ENCODE measurements around the gene ROCK2. TPM values are rescaled to one million over a fixed set of nuclear protein-coding genes. Genes with fewer than 3 reads are reported as not detected.

Gene ROCK2
- total and polyA plus RNA-seq, 10 donors = 4.0 to 89.6 (median 65.8) TPM

DNA sequence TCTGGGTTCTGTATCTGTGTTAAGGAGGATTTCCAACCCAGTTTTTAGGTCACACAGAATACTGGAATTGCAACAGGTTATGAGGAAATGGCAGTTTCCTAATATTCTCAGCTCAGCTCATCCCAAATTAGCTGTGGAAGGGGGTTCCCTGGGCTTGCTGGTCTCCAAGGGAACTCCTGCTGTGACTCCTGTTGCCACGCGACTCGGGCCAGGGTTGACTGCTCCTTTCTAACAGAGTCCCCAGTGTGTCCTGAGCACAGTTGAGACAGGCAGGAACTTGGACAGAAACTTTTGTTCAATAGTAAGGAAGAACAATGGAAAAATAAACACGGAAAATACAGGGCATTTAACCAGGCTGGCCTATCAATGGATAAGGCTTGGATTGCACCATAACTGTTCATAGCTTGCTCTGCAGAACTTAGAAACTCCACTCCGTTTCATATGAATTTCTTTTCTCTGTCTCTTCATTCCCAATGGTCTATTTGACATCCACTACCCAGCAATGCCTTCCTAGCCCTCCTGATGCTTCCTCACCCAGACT is 3.8 kb upstream of the ROCK2 start:
- H3K4me1 ChIP-seq = peaks cover 0 to 18% (median 10%) of the 10 kb centered on the region in 6 donors
- no peak for DNase-seq
- H3K9me3 ChIP-seq = no peaks in the 10 kb centered on the region
- no peak overlapping the region for H3K27ac ChIP-seq
- no peak overlapping the region for H3K4me3 ChIP-seq
- no peaks in the 10 kb centered on the region for H3K27me3 ChIP-seq (replicated peaks in 1 of 7)
- WGBS, 5 donors = 72 to 91% (median 77%) methylated on average over 5 of the region's 5 CpGs
- no peaks in the 10 kb centered on the region for H3K36me3 ChIP-seq
- intact Hi-C loops (cut with DNase I; ENCODE audit: low total_unique reads) = no loop called here
- no peak for TF ChIP-seq CTCF (IDR thresholded peaks at IDR 0.05 in 8 of 11, conservative IDR thresholded peaks at IDR 0.05 in 3 of 11)
- no peak for TF ChIP-seq POLR2A (IDR thresholded peaks at IDR 0.05)
- no peak for TF ChIP-seq POLR2AphosphoS5 (IDR thresholded peaks at IDR 0.05)

GRCh38 chr2:11347403-11347959 is 3.0 kb upstream of the ROCK2 start:
- TF ChIP-seq POLR2A (IDR thresholded peaks at IDR 0.05) = no peak
- 93 to 96% (median 94%) methylated on average over 7 of the region's 7 CpGs for WGBS, 5 donors
- Histone ChIP-seq H3K9me3 (no peaks in the 10 kb centered on the region), H3K4me3 (no peak overlapping the region), H3K27ac (no peak overlapping the region), H3K36me3 (no peaks in the 10 kb centered on the region), H3K4me1 (peaks cover 7 to 26% (median 18%) of the 10 kb centered on the region in 6 donors), H3K27me3 (replicated peaks in 1 of 7) (no peaks in the 10 kb centered on the region)
- intact Hi-C loops (cut with DNase I; ENCODE audit: low total_unique reads) = no loop called here
- DNase-seq = no peak

- no peak for TF ChIP-seq CTCF (IDR thresholded peaks at IDR 0.05 in 8 of 11, conservative IDR thresholded peaks at IDR 0.05 in 3 of 11)
- TF ChIP-seq POLR2A (IDR thresholded peaks at IDR 0.05) = no peak
- no peak for TF ChIP-seq POLR2AphosphoS5 (IDR thresholded peaks at IDR 0.05)
- H3K27ac ChIP-seq = peak overlapping the region; percentile 43 to 99 (median 96)
- H3K9me3 ChIP-seq = no peaks in the 10 kb centered on the region
- WGBS, 5 donors = 82 to 94% (median 88%) methylated on average over 4 of the region's 4 CpGs
- H3K27me3 ChIP-seq (replicated peaks in 1 of 7) = no peaks in the 10 kb centered on the region
- intact Hi-C loops (cut with DNase I; ENCODE audit: low total_unique reads) = no loop called here
- no peak overlapping the region for H3K4me3 ChIP-seq
- H3K4me1 ChIP-seq = peaks cover 9 to 41% (median 31%) of the 10 kb centered on the region in 6 donors
- no peaks in the 10 kb centered on the region for H3K36me3 ChIP-seq
- no peak for DNase-seq
Measured at GRCh38 chr2:11346023-11346482, 1.6 kb upstream of the ROCK2 start.

DNA sequence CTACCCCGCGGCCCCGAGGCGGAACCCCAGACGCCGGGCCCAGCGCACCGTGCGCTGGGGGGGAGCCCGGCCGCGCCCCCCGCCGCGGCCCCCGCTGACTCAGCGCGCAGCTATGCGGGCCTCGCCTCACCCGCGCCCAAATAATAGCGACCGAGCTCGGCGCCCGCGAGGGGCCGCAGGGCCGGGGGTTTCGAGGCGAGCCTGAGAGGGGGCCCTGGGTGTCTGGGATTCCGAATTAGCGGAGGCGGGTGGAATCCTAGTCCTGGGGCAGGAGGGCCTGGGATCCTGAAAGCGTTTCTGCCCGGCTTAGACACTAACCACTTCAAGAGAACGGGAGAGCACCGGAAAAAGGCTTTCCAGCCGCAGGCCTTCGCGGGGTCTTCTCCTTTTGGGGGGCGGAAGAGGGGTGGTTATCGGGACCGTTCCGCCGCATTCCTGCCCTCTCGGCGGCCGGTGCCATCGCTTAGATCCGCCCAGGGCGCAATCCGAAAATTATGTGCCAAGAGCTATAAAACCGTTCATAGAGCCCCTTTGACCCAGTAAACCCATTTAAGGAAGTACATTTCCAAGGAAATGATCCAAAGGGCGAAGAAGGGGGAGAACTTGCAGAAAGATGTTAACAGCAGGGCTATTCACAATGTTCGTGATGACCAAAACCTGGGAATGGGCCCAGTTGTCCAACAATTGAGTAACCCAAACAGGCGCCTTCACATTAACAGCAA is 681 bp upstream of the ROCK2 start:
- Histone ChIP-seq H3K27me3 (replicated peaks in 1 of 7) (no peaks in the 10 kb centered on the region), H3K36me3 (no peaks in the 10 kb centered on the region), H3K4me3 (peak overlapping the region; percentile 48 to 98 (median 82)), H3K9me3 (no peaks in the 10 kb centered on the region), H3K27ac (peak overlapping the region; percentile 37 to 99 (median 96)), H3K4me1 (peaks cover 10 to 50% (median 37%) of the 10 kb centered on the region in 6 donors)
- intact Hi-C loops (cut with DNase I; ENCODE audit: low total_unique reads) = no loop called here
- WGBS, 5 donors = 2 to 7% (median 3%) methylated on average over 23 to 58 of the region's 58 CpGs
- DNase-seq = no peak
- TF ChIP-seq CTCF (IDR thresholded peaks at IDR 0.05 in 8 of 11, conservative IDR thresholded peaks at IDR 0.05 in 3 of 11) = no peak
- TF ChIP-seq POLR2AphosphoS5 (IDR thresholded peaks at IDR 0.05) = peak; percentile 20 to 70 (median 47)
- TF ChIP-seq POLR2A (IDR thresholded peaks at IDR 0.05) = peak in 1 of 3 donors; percentile 10
